Neural crest cell (in vitro differentiated cells): ENCODE results near the gene PLEKHM2. TPM values are rescaled to one million over a fixed set of nuclear protein-coding genes. Genes with fewer than 3 reads are reported as not detected.

ENCODE experiments used
- DNase-seq: peaks from one replicate; pipeline ENCODE4 v3.0.0; 2021; ENCODE audit warnings: low read depth, mixed read lengths, low spot score
- H3K27ac Mint-ChIP-seq: one replicate; pipeline ENCODE4 v1.8.0; 2021; ENCODE audit warnings: mild to moderate bottlenecking, mixed read lengths; ENCODE audit not compliant: unreplicated experiment
- H3K27me3 Mint-ChIP-seq: 2 replicates; pipeline ENCODE4 v1.8.0; 2021; ENCODE audit warnings: low read depth, mild to moderate bottlenecking, mixed read lengths
- H3K36me3 Mint-ChIP-seq: 2 replicates; pipeline ENCODE4 v1.8.0; 2021; ENCODE audit warnings: low read depth, mild to moderate bottlenecking, mixed read lengths
- H3K4me1 Mint-ChIP-seq: 2 replicates; pipeline ENCODE4 v1.8.0; 2021; ENCODE audit warnings: mixed read lengths
- H3K4me3 Mint-ChIP-seq: one replicate; pipeline ENCODE4 v1.8.0; 2021; ENCODE audit warnings: mild to moderate bottlenecking, mixed read lengths
- H3K9me3 Mint-ChIP-seq: 2 replicates; pipeline ENCODE4 v1.8.0; 2021; ENCODE audit warnings: mixed read lengths
- total RNA-seq: library from RNA; stranded (reverse); gene quantifications from 2 replicates; pipeline ENCODE4 v1.2.1, GENCODE V29; 2021
- TF ChIP-seq, protein P1 (sequence below): fragments of 200-600 bp; sonication (generic); conservative IDR thresholded peaks from 2 replicates; pipeline ENCODE4 v1.5.0; 2021; ENCODE audit warnings: antibody characterized with exemption, mild to moderate bottlenecking

PLEKHM2 gene
- total RNA-seq, 1 donor from 2014 or later = 64.5 TPM

GRCh38 chr1:15764890-15765289 lies 80.8 kb downstream of the PLEKHM2 start:
- Mint-ChIP-seq H3K9me3 (no peaks in the 10 kb centered on the region), H3K27ac (no peak overlapping the region), H3K4me3 (no peak overlapping the region), H3K36me3 (no peaks in the 10 kb centered on the region), H3K27me3 (peaks cover 14% of the 10 kb centered on the region), H3K4me1 (peaks cover 18% of the 10 kb centered on the region)
- TF ChIP-seq, protein P1, sequence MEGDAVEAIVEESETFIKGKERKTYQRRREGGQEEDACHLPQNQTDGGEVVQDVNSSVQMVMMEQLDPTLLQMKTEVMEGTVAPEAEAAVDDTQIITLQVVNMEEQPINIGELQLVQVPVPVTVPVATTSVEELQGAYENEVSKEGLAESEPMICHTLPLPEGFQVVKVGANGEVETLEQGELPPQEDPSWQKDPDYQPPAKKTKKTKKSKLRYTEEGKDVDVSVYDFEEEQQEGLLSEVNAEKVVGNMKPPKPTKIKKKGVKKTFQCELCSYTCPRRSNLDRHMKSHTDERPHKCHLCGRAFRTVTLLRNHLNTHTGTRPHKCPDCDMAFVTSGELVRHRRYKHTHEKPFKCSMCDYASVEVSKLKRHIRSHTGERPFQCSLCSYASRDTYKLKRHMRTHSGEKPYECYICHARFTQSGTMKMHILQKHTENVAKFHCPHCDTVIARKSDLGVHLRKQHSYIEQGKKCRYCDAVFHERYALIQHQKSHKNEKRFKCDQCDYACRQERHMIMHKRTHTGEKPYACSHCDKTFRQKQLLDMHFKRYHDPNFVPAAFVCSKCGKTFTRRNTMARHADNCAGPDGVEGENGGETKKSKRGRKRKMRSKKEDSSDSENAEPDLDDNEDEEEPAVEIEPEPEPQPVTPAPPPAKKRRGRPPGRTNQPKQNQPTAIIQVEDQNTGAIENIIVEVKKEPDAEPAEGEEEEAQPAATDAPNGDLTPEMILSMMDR = no peak
- DNase-seq = no peak

- peaks cover 15% of the 10 kb centered on the region for H3K4me1 Mint-ChIP-seq
- no peak overlapping the region for H3K27ac Mint-ChIP-seq
- no peak for DNase-seq
- H3K36me3 Mint-ChIP-seq = no peaks in the 10 kb centered on the region
- H3K4me3 Mint-ChIP-seq = no peak overlapping the region
- H3K27me3 Mint-ChIP-seq = peaks cover 8% of the 10 kb centered on the region
- no peaks in the 10 kb centered on the region for H3K9me3 Mint-ChIP-seq
- TF ChIP-seq, protein P1 = no peak
These were observed 81.5 kb downstream of the PLEKHM2 start for GRCh38 chr1:15765495-15766194.

DNA sequence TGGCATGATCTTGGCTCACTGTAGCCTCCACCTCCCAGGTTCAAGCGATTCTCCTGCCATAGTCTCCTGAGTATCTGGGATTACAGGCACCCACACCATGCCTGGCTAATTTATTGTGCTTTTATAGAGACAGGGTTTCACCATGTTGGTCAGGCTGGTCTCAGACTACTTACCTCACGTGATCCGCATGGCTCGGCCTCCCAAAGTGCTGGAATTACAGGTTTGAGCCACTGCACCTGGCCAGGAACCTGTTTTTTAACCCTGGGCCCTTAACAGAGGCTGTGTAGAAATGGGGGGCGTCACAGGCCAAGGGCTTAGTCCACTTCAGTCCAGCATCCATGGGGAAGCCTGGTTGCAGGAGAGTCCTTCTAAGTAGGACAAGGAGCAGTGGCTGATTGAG lies 83.8 kb downstream of the PLEKHM2 start:
- H3K4me3 Mint-ChIP-seq = no peak overlapping the region
- no peaks in the 10 kb centered on the region for H3K9me3 Mint-ChIP-seq
- no peaks in the 10 kb centered on the region for H3K4me1 Mint-ChIP-seq
- no peaks in the 10 kb centered on the region for H3K36me3 Mint-ChIP-seq
- no peak overlapping the region for H3K27ac Mint-ChIP-seq
- no peaks in the 10 kb centered on the region for H3K27me3 Mint-ChIP-seq
- TF ChIP-seq, protein P1 = no peak
- no peak for DNase-seq

GRCh38 chr1:15768388-15768787 lies 84.3 kb downstream of the PLEKHM2 start:
- Mint-ChIP-seq H3K9me3 (no peaks in the 10 kb centered on the region), H3K36me3 (no peaks in the 10 kb centered on the region), H3K27me3 (no peaks in the 10 kb centered on the region), H3K4me1 (no peaks in the 10 kb centered on the region), H3K4me3 (no peak overlapping the region), H3K27ac (no peak overlapping the region)
- TF ChIP-seq, protein P1 = no peak
- no peak for DNase-seq

DNA sequence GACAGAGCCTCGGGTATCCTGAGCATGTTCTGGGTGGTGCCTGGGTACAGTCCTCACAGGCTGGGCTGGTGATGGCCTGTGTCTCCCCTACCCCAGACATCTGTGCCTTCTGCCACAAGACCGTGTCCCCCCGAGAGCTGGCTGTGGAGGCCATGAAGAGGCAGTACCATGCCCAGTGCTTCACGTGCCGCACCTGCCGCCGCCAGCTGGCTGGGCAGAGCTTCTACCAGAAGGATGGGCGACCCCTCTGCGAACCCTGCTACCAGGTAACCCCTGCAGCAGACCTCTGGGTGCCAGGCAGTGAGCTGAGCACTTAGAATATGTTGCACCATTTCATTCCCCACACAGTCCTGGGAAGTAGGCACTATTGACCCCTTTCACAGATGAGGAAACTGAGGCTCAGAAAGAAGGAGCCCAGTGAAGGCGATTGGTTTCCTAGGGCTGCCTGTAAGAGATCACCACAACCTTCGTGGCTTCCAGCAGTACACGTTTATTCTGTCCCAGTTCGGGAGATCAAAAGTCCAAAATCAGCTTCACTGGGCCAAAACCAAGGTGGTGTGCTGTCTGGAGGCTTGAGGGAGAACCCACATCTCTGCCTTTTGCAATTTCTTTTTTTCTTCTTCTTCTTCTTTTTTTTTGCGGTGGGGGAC lies 86.3 kb downstream of the PLEKHM2 start:
- Mint-ChIP-seq H3K9me3 (no peaks in the 10 kb centered on the region), H3K4me3 (no peak overlapping the region), H3K27ac (no peak overlapping the region), H3K36me3 (peaks cover 2% of the 10 kb centered on the region), H3K27me3 (no peaks in the 10 kb centered on the region), H3K4me1 (no peaks in the 10 kb centered on the region)
- no peak for DNase-seq
- TF ChIP-seq, protein P1 = no peak
